ENCODE data around the gene JPH2.

The JPH2 gene

DNA sequence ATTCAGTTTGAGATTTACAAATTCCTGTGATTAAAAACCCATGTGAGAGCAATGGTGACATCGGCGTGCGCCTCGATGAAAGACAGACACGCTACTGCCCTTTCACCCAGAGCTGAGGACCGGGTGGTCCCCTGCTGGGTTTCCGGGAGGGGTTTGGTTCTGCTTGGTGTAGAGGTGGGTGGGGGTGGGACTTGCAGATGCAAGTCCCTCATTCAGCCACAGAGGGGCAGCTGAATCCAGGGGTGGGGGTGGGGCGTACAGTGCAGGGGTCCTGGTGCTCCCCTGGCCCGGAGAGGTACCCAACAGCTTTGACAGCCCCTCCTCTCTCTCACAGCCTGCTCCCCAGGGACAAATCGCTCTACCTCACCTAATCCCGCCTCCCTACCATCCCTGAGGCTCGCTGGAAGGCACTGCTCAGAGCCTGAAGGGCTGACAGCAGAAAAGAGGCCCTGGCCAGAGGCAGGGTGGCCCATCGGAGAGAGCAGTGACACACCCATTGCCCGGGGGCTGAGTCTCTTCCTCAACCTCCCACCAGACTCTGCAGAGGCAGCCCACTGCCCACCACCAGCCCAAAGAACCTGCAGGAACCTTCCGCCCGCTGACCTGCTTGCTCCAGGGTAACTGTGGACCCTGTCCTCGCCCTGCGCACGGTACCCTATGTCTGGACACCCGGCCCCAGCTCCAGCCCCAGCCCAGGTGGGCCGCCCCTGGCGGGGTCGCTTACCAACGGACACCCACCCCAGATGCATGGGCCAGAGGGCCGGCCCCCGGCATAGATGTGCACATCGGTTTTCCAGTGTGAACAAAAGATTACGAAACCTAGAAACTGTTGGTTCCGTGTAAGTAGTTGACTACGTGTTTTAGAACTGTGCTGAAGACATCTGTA is 118.4 kb downstream of the JPH2 start:
- H3K36me3 ChIP-seq (ENCODE audit: control insufficient read depth, insufficient read depth, low read length), result no peaks in the 10 kb centered on the region
- no peak overlapping the region for H3K4me3 ChIP-seq (ENCODE audit: low read length)
- H3K9ac ChIP-seq (ENCODE audit: low read length), result no peak overlapping the region
- H3K4me1 ChIP-seq (ENCODE audit: control insufficient read depth, insufficient read depth, low read length), result no peaks in the 10 kb centered on the region
- no peaks in the 10 kb centered on the region for H3K27me3 ChIP-seq (ENCODE audit: control insufficient read depth, insufficient read depth, low read length)
- H3K27ac ChIP-seq (ENCODE audit: low read depth, low read length), result no peak overlapping the region

DNA sequence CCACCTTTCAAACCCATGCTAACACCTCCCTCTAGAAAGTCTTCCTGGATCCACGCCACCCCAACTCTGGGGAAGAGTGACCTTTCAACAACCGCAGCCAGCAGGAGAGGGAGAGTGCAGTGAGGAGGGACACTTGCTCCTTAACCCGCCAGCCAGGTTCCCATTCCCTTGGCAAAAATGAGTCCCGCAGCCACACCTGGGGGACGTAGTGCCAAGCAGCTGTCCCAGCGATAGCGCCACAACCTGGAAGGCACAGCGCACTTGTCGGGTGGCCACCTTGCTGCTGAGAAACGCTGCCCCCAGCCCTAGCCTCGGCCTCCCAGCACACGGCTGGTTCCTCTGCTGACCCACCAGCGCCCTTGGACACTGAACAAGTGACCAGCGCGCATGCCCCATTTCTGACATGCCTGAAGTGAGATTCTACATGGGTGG is 119.3 kb downstream of the JPH2 start:
- H3K4me1 ChIP-seq (ENCODE audit: control insufficient read depth, insufficient read depth, low read length), result no peaks in the 10 kb centered on the region
- H3K9ac ChIP-seq (ENCODE audit: low read length), result no peak overlapping the region
- H3K36me3 ChIP-seq (ENCODE audit: control insufficient read depth, insufficient read depth, low read length), result no peaks in the 10 kb centered on the region
- H3K27me3 ChIP-seq (ENCODE audit: control insufficient read depth, insufficient read depth, low read length), result no peaks in the 10 kb centered on the region
- no peak overlapping the region for H3K4me3 ChIP-seq (ENCODE audit: low read length)
- no peak overlapping the region for H3K27ac ChIP-seq (ENCODE audit: low read depth, low read length)

DNA sequence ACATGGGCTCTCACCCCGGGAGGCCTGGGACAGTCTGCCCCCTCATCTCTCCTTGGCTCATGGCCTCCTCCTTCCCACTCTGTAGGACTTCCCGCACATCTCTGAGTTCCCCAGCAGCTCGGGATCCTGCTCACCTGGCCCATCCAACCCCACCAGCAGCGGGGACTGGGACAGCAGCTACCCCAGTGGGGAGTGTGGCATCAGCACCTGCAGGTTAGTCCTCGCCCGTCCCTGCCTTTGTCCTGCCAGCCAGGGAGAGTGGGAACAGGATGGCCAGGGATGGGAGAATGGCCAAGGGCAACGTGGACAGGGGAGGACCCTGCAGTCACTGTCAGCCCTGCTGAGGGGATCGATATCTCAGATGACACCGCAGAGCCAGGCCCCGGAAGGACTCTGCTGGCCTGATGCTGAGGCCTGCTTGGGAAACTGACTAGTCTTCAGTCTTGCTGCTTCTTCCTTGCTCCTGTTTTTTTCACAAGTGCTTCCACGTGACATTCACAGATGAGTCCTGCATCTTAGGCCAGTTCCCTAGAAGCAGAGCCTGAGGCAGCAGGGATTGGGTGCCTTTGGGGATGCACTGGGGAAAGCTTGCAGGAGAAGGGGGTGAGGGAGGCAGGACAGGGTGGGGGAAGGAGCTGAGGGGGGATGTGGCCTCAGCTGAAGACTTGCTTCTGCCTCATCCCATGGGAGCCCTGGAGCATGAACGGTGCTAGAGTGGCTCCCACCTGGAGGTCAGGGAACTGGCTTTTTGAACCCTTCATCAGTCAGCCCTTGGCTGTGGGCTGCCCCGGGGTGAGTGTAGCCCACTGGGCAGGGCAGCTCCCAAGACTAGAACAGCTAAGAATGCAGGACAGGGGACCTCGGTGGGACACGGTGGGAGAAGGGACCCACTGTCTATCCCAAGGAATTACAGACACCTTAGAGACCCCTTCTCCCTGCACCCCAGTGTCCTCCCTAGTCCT is 120.1 kb downstream of the JPH2 start:
- Histone ChIP-seq H3K4me1 (ENCODE audit: control insufficient read depth, insufficient read depth, low read length) (no peaks in the 10 kb centered on the region), H3K27me3 (ENCODE audit: control insufficient read depth, insufficient read depth, low read length) (no peaks in the 10 kb centered on the region), H3K36me3 (ENCODE audit: control insufficient read depth, insufficient read depth, low read length) (no peaks in the 10 kb centered on the region), H3K27ac (ENCODE audit: low read depth, low read length) (no peak overlapping the region), H3K9ac (ENCODE audit: low read length) (no peak overlapping the region), H3K4me3 (ENCODE audit: low read length) (no peak overlapping the region)

DNA sequence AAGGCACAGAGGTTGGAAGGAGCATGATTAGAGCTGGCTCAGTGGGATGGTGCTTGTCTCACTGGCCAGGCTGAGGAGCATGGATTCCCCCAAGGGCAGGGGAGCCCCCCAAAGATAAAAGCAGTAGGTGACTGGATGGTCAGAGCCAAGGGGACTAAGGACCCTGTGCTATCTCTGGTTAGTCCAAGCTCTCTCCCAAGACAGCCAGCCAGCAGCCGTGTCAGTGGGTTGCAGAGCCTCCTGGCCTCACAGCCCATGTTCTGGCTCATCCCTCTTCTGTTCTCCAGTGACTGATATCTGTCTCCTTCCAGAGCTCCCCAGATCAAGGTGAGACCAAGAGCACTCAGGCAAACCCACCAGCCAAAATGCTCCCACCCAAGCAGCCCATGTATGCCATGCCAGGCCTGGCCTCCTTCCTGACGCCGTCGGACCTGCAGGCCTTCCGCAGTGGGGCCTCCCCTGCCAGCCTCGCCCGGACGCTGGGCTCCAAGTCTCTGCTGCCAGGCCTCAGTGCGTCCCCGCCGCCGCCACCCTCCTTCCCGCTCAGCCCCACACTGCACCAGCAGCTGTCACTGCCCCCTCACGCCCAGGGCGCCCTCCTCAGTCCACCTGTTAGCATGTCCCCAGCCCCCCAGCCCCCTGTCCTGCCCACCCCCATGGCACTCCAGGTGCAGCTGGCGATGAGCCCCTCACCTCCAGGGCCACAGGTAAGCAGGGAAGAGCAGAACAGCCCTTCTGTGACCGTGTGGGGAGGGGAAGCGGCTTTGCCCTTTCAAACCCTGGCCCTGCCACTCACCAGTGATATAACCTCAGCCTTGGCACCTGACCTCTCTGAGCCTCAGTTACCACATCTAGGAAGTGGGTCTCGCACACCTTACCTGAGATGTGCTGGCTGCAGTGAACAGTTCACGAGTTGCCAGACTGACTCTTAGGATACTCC is 121.3 kb downstream of the JPH2 start:
- Histone ChIP-seq H3K4me1 (ENCODE audit: control insufficient read depth, insufficient read depth, low read length) (no peaks in the 10 kb centered on the region), H3K9ac (ENCODE audit: low read length) (no peak overlapping the region), H3K4me3 (ENCODE audit: low read length) (no peak overlapping the region), H3K36me3 (ENCODE audit: control insufficient read depth, insufficient read depth, low read length) (no peaks in the 10 kb centered on the region), H3K27ac (ENCODE audit: low read depth, low read length) (no peak overlapping the region), H3K27me3 (ENCODE audit: control insufficient read depth, insufficient read depth, low read length) (no peaks in the 10 kb centered on the region)

DNA sequence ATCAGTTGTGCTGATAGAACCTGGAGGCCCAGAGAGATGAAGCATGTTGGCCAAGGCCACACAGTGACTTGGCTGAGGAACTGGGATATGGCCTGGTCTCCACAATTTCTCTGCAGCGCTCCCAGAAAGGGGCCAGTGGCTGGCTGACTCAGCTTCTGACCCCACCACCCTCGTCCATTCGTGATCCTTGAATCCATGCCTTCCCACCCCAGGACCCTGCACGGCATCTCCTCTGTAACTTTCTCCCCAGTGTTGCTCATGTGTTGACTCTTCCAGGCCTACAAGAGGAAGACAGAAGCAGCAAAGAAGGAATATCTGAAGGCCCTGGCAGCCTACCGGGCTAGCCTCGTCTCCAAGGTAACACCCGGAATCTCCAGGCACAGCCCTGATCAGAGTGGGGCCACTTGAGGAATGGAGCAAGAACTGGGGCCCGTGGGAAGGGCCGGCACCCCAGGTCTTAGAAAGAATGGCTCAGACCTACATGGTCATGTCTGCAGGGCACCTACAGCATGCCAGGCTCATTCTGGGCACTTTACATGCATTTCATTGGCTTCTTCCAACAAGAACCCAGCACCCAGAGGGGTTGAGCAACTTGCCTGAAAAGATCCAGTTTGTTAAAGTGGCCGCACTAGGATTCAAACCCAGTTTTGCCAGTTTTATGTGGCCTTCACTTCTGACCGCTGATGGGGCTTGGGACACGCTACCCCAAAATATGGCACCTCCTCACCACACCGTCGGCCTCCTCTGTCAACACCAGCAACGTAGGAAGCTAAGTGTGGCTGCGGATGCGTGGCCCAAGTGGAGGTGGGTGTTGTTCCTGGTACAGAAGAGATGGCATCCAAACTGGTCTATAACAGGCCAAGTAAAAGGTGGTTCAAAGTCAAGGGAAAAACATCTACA is 122.2 kb downstream of the JPH2 start:
- H3K9ac ChIP-seq (ENCODE audit: low read length), result no peak overlapping the region
- no peak overlapping the region for H3K4me3 ChIP-seq (ENCODE audit: low read length)
- H3K27me3 ChIP-seq (ENCODE audit: control insufficient read depth, insufficient read depth, low read length), result no peaks in the 10 kb centered on the region
- no peak overlapping the region for H3K27ac ChIP-seq (ENCODE audit: low read depth, low read length)
- H3K36me3 ChIP-seq (ENCODE audit: control insufficient read depth, insufficient read depth, low read length), result no peaks in the 10 kb centered on the region
- H3K4me1 ChIP-seq (ENCODE audit: control insufficient read depth, insufficient read depth, low read length), result no peaks in the 10 kb centered on the region
